ENCODE data around the gene ONECUT2.

- TF ChIP-seq CBFB (CRISPR knock-in tag; IDR thresholded peaks at IDR 0.05): no peak
- no peak for TF ChIP-seq TCF7 (IDR thresholded peaks at IDR 0.05; ENCODE audit: borderline replicate concordance)
These were observed 10.5 kb downstream of the ONECUT2 start for GRCh38 chr18:57445488-57446319.
